Coronary artery (tissue), 2 donors: ENCODE measurements around the gene HADHA.

Source experiments
- DNase-seq: peaks from one replicate; pipeline ENCODE4 v3.0.0-alpha.2; 2017; ENCODE audit warnings: low spot score
- H3K27ac ChIP-seq, 2 donors: fragments of 200-600 bp; sonication (generic); one replicate each; pipeline ENCODE4 v1.5.1; 2016 to 2019
- H3K4me3 ChIP-seq: fragments of 200-600 bp; sonication (generic); 2 replicates; pipeline ENCODE4 v1.5.1; 2016; ENCODE audit warnings: mild to moderate bottlenecking, moderate library complexity
- CTCF ChIP-seq: fragments of 200-600 bp; sonication (generic); IDR thresholded peaks from one replicate; pipeline ENCODE4 v1.5.1; 2019; ENCODE audit warnings: antibody characterized with exemption

Gene HADHA

GRCh38 chr2:26195040-26195984, 49.1 kb downstream of the HADHA start:
- Histone ChIP-seq H3K4me3 (no peak overlapping the region), H3K27ac (no peak overlapping the region)
- no peak for DNase-seq
- no peak for TF ChIP-seq CTCF

- DNase-seq = no peak
- Histone ChIP-seq H3K27ac (no peak overlapping the region), H3K4me3 (no peak overlapping the region)
- no peak for TF ChIP-seq CTCF
Observed at GRCh38 chr2:26193578-26194231, 50.7 kb downstream of the HADHA start.

GRCh38 chr2:26191316-26192159, 52.9 kb downstream of the HADHA start:
- Histone ChIP-seq H3K4me3 (no peak overlapping the region), H3K27ac (no peak overlapping the region)
- no peak for DNase-seq
- TF ChIP-seq CTCF = no peak

GRCh38 chr2:26190369-26190768, 54.1 kb downstream of the HADHA start:
- Histone ChIP-seq H3K4me3 (no peak overlapping the region), H3K27ac (no peak overlapping the region)
- TF ChIP-seq CTCF = no peak
- no peak for DNase-seq

- Histone ChIP-seq H3K27ac (no peak overlapping the region), H3K4me3 (no peak overlapping the region)
- no peak for TF ChIP-seq CTCF
- DNase-seq = no peak
Observed at GRCh38 chr2:26189751-26190150, 54.7 kb downstream of the HADHA start.

- DNase-seq = no peak
- H3K27ac ChIP-seq = no peak overlapping the region
- no peak overlapping the region for H3K4me3 ChIP-seq
- TF ChIP-seq CTCF = no peak
Observed at GRCh38 chr2:26189123-26189522, 55.3 kb downstream of the HADHA start.
